HEK293 (cell line): Measurements from ENCODE around the gene SLC25A39.

Experiments
- GLIS1 ChIP-seq: fragments of 450-650 bp; formaldehyde crosslinking; IDR thresholded peaks from 2 replicates; pipeline ENCODE4 v1.5.1; 2016; ENCODE audit warnings: missing biosample characterization, missing genetic modification characterization
- GLIS2 ChIP-seq: fragments of 450-650 bp; formaldehyde crosslinking; IDR thresholded peaks from 2 replicates; pipeline ENCODE4 v1.5.1; 2016; ENCODE audit warnings: missing biosample characterization, missing genetic modification characterization
- KLF10 ChIP-seq: fragments of 450-650 bp; IDR thresholded peaks from 2 replicates; pipeline ENCODE4 v1.5.1; 2018; ENCODE audit warnings: missing biosample characterization, mild to moderate bottlenecking, missing genetic modification characterization
- MYNN ChIP-seq: fragments of 450-650 bp; formaldehyde crosslinking; IDR thresholded peaks from 2 replicates; pipeline ENCODE4 v1.5.1; 2016; ENCODE audit warnings: missing biosample characterization, missing genetic modification characterization, borderline replicate concordance
- TSHZ1 ChIP-seq: fragments of 450-650 bp; formaldehyde crosslinking; IDR thresholded peaks from 2 replicates; pipeline ENCODE4 v1.5.1; 2016; ENCODE audit warnings: missing biosample characterization, missing genetic modification characterization, borderline replicate concordance
- ZBTB26 ChIP-seq: fragments of 450-650 bp; formaldehyde crosslinking; optimal IDR thresholded peaks from 2 replicates; pipeline ENCODE3; 2016; ENCODE audit warnings: missing biosample characterization, mild to moderate bottlenecking, missing genetic modification characterization
- ZBTB49 ChIP-seq: fragments of 450-650 bp; formaldehyde crosslinking; IDR thresholded peaks from 2 replicates; pipeline ENCODE4 v1.5.1; 2016; ENCODE audit warnings: missing biosample characterization, missing genetic modification characterization, low read depth
- ZBTB7A ChIP-seq: fragments of 450-650 bp; formaldehyde crosslinking; IDR thresholded peaks from 2 replicates; pipeline ENCODE4 v1.5.1; 2016; ENCODE audit warnings: low read depth, missing biosample characterization, missing genetic modification characterization
- ZFHX2 ChIP-seq: fragments of 450-650 bp; formaldehyde crosslinking; conservative IDR thresholded peaks from 2 replicates; pipeline ENCODE4 v1.5.1; 2016; ENCODE audit warnings: missing biosample characterization, missing genetic modification characterization
- ZFP37 ChIP-seq: fragments of 450-650 bp; formaldehyde crosslinking; IDR thresholded peaks from 2 replicates; pipeline ENCODE4 v1.5.1; 2016; ENCODE audit warnings: missing biosample characterization, missing genetic modification characterization
- ZNF157 ChIP-seq: fragments of 450-650 bp; formaldehyde crosslinking; IDR thresholded peaks from 2 replicates; pipeline ENCODE4 v1.5.1; 2016; ENCODE audit warnings: missing biosample characterization, missing genetic modification characterization
- ZNF175 ChIP-seq: fragments of 450-650 bp; formaldehyde crosslinking; IDR thresholded peaks from 2 replicates; pipeline ENCODE4 v1.5.1; 2016; ENCODE audit warnings: missing biosample characterization, missing genetic modification characterization
- ZNF214 ChIP-seq: fragments of 450-650 bp; formaldehyde crosslinking; IDR thresholded peaks from 2 replicates; pipeline ENCODE4 v1.5.1; 2017; ENCODE audit warnings: missing biosample characterization, mild to moderate bottlenecking, missing genetic modification characterization, borderline replicate concordance
- ZNF280D ChIP-seq: fragments of 450-650 bp; formaldehyde crosslinking; IDR thresholded peaks from 2 replicates; pipeline ENCODE4 v1.5.1; 2016; ENCODE audit warnings: missing biosample characterization, missing genetic modification characterization
- ZNF311 ChIP-seq: fragments of 450-650 bp; formaldehyde crosslinking; IDR thresholded peaks from 2 replicates; pipeline ENCODE4 v1.5.1; 2017; ENCODE audit warnings: missing biosample characterization, missing genetic modification characterization, borderline replicate concordance
- ZNF335 ChIP-seq: fragments of 450-650 bp; formaldehyde crosslinking; conservative IDR thresholded peaks from 2 replicates; pipeline ENCODE4 v1.5.1; 2016; ENCODE audit warnings: missing biosample characterization, missing genetic modification characterization
- ZNF433 ChIP-seq: fragments of 450-650 bp; formaldehyde crosslinking; IDR thresholded peaks from 2 replicates; pipeline ENCODE4 v1.5.1; 2016; ENCODE audit warnings: missing biosample characterization, missing genetic modification characterization, low read depth
- ZNF473 ChIP-seq: fragments of 450-650 bp; formaldehyde crosslinking; IDR thresholded peaks from 2 replicates; pipeline ENCODE4 v1.5.1; 2017; ENCODE audit warnings: missing biosample characterization, missing genetic modification characterization
- ZNF530 ChIP-seq: fragments of 450-650 bp; formaldehyde crosslinking; IDR thresholded peaks from 2 replicates; pipeline ENCODE4 v1.5.1; 2016; ENCODE audit warnings: low read depth, missing biosample characterization, missing genetic modification characterization
- ZNF571 ChIP-seq: fragments of 450-650 bp; formaldehyde crosslinking; IDR thresholded peaks from 2 replicates; pipeline ENCODE4 v1.5.0; 2017; ENCODE audit warnings: missing biosample characterization, missing genetic modification characterization
- ZNF707 ChIP-seq: fragments of 450-650 bp; formaldehyde crosslinking; IDR thresholded peaks from 2 replicates; pipeline ENCODE4 v1.5.1; 2016; ENCODE audit warnings: missing biosample characterization, missing genetic modification characterization
- TF ChIP-seq, protein P1 (sequence below): fragments of 450-650 bp; formaldehyde crosslinking; IDR thresholded peaks from 2 replicates; pipeline ENCODE4 v1.5.1; 2017; ENCODE audit warnings: missing biosample characterization, missing genetic modification characterization

The SLC25A39 gene

GRCh38 chr17:44362459-44362948, 37.9 kb upstream of the SLC25A39 start (continued):
- TF ChIP-seq ZNF707 (tag by site-specific recombination) (no peak), ZBTB7A (tag by site-specific recombination) (no peak), GLIS1 (tag by site-specific recombination) (peak; percentile 60; the same call in 1 of the 2 replicates), ZNF175 (no peak), KLF10 (tag by site-specific recombination) (no peak), ZNF335 (peak; percentile 34; the same call in 1 of the 2 replicates), ZBTB49 (tag by site-specific recombination) (no peak), GLIS2 (tag by site-specific recombination) (peak; percentile 53), TSHZ1 (tag by site-specific recombination) (no peak), ZNF530 (no peak), ZNF311 (tag by site-specific recombination) (no peak), ZBTB26 (tag by site-specific recombination) (no peak), MYNN (tag by site-specific recombination) (no peak), ZNF433 (tag by site-specific recombination) (no peak), ZFHX2 (tag by site-specific recombination) (peak; percentile 79; the same call in 1 of the 2 replicates), ZNF571 (tag by site-specific recombination) (no peak), ZNF473 (no peak), ZFP37 (tag by site-specific recombination) (no peak), ZNF280D (tag by site-specific recombination) (no peak), ZNF157 (no peak), ZNF214 (no peak)
- TF ChIP-seq, protein P1, sequence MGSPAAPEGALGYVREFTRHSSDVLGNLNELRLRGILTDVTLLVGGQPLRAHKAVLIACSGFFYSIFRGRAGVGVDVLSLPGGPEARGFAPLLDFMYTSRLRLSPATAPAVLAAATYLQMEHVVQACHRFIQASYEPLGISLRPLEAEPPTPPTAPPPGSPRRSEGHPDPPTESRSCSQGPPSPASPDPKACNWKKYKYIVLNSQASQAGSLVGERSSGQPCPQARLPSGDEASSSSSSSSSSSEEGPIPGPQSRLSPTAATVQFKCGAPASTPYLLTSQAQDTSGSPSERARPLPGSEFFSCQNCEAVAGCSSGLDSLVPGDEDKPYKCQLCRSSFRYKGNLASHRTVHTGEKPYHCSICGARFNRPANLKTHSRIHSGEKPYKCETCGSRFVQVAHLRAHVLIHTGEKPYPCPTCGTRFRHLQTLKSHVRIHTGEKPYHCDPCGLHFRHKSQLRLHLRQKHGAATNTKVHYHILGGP (tag by site-specific recombination), result no peak
